Caco-2 (cell line): ENCODE data around the gene WNK1. TPM values are rescaled to one million over a fixed set of nuclear protein-coding genes. Genes with fewer than 3 reads are reported as not detected.

Experiments used
- BruUV-seq: library from RNA; stranded (reverse); fragments of 400-500 nt; replicated peaks from 2 replicates; lab custom pipeline; 2021; lab: Mats Ljungman, UMichigan
- CTCF ChIA-PET: fragments of 300-600 bp; sonication (Branson Sonifier 250); formaldehyde crosslinking; loops from one replicate; lab custom pipeline; 2022; ENCODE audit warnings: antibody characterized with exemption; lab: Charles Lee
- POLR2A ChIA-PET: fragments of 300-600 bp; sonication (Branson Sonifier 250); formaldehyde crosslinking; loops from one replicate; lab custom pipeline; 2022; ENCODE audit warnings: antibody characterized with exemption; lab: Charles Lee
- DNase-seq, 2 experiments: peaks; one replicate each; pipeline versions ENCODE4 v3.0.0 to v3.0.0-alpha.2; 2020 to 2022
- H3K27me3 ChIP-seq: replicated peaks from 2 replicates; pipeline ENCODE4 v1.6.0; 2011; ENCODE audit warnings: low read length; ENCODE audit not compliant: control insufficient read depth, insufficient read depth
- H3K36me3 ChIP-seq: 2 replicates; pipeline ENCODE4 v1.5.1; 2011; ENCODE audit warnings: low read length; ENCODE audit not compliant: control insufficient read depth, insufficient read depth
- H3K4me1 ChIP-seq: fragments of 250-450 bp; sonication (Bioruptor Pico); 2 replicates; pipeline ENCODE4 v1.5.1; 2020; ENCODE audit warnings: mild to moderate bottlenecking
- H3K4me3 ChIP-seq: 2 replicates; pipeline ENCODE4 v1.5.1; 2011; ENCODE audit warnings: low read depth, mild to moderate bottlenecking, control low read depth, low read length
- H3K9me3 ChIP-seq: fragments of 250-450 bp; sonication (Bioruptor Pico); 2 replicates; pipeline ENCODE4 v1.5.1; 2020; ENCODE audit warnings: mild to moderate bottlenecking, moderate library complexity
- H3K27ac Mint-ChIP-seq: one replicate; pipeline ENCODE4 v1.8.0; 2022; ENCODE audit warnings: mixed read lengths; ENCODE audit not compliant: unreplicated experiment
- H3K27me3 Mint-ChIP-seq: one replicate; pipeline ENCODE4 v1.8.0; 2022; ENCODE audit warnings: mixed read lengths; ENCODE audit not compliant: insufficient read depth, unreplicated experiment
- H3K36me3 Mint-ChIP-seq: one replicate; pipeline ENCODE4 v1.8.0; 2022; ENCODE audit warnings: mild to moderate bottlenecking, mixed read lengths; ENCODE audit not compliant: insufficient read depth, unreplicated experiment
- H3K4me1 Mint-ChIP-seq: one replicate; pipeline ENCODE4 v1.8.0; 2022; ENCODE audit warnings: low read depth, mixed read lengths; ENCODE audit not compliant: unreplicated experiment
- H3K4me3 Mint-ChIP-seq: one replicate; pipeline ENCODE4 v1.8.0; 2022; ENCODE audit warnings: mild to moderate bottlenecking, moderate library complexity, mixed read lengths; ENCODE audit not compliant: unreplicated experiment
- H3K9me3 Mint-ChIP-seq: one replicate; pipeline ENCODE4 v1.8.0; 2022; ENCODE audit warnings: mixed read lengths; ENCODE audit not compliant: unreplicated experiment
- CTCF ChIP-seq, 2 experiments: fragments of 200-600 bp in 1 of 2; IDR thresholded peaks; 1 replicate in 1 of 2; 2 replicates in 1 of 2; pipeline versions ENCODE4 v1.5.1 to v1.8.0; 2011 to 2022; ENCODE audit warnings: antibody characterized with exemption in 1 of 2, control low read depth in 1 of 2, inconsistent platforms in 1 of 2, low read depth in 1 of 2, low read length in 1 of 2, mild to moderate bottlenecking in 1 of 2, moderate library complexity in 1 of 2; ENCODE audit not compliant: insufficient read depth in 1 of 2, severe bottlenecking in 1 of 2, unreplicated experiment in 1 of 2
- intact Hi-C: fragments of 100-400 bp; cut with micrococcal nuclease; formaldehyde crosslinking; loops from one replicate; pipeline ENCODE4 v1.10.0; 2022; ENCODE audit not compliant: unreplicated experiment
- total RNA-seq: library from RNA; stranded (reverse); gene quantifications from 2 replicates; pipeline ENCODE4 v1.2.3, GENCODE V29; 2022

WNK1 gene
- total RNA-seq, 1 experiment from 2014 or later, result 224 TPM

- Mint-ChIP-seq H3K36me3 (peaks cover 12% of the 10 kb centered on the region), H3K9me3 (peaks cover 8% of the 10 kb centered on the region)
- POLR2A ChIA-PET, result no interaction called here
Observed at GRCh38 chr12:851343-851742, 99.0 kb downstream of the WNK1 start.

GRCh38 chr12:851913-852312 is 99.5 kb downstream of the WNK1 start:
- no peaks in the 10 kb centered on the region for H3K9me3 ChIP-seq
- Mint-ChIP-seq H3K9me3 (peaks cover 8% of the 10 kb centered on the region), H3K27me3 (no peaks in the 10 kb centered on the region), H3K27ac (no peak overlapping the region), H3K4me1 (no peaks in the 10 kb centered on the region), H3K4me3 (no peak overlapping the region), H3K36me3 (peaks cover 16% of the 10 kb centered on the region)
- no TSS peak for BruUV-seq
- H3K4me3 ChIP-seq, result no peak overlapping the region
- no peaks in the 10 kb centered on the region for H3K27me3 ChIP-seq
- no peak for DNase-seq
- no peak for TF ChIP-seq CTCF (IDR thresholded peaks at IDR 0.05; ENCODE audit: insufficient read depth in 1 of 2, low read depth in 1 of 2, low read length in 1 of 2, severe bottlenecking in 1 of 2, unreplicated experiment in 1 of 2)
- intact Hi-C loops, result no loop called here
- ChIA-PET CTCF (no interaction called here), POLR2A (no interaction called here)
- no peaks in the 10 kb centered on the region; the same call in 1 of the 2 replicates for H3K36me3 ChIP-seq
- no peaks in the 10 kb centered on the region for H3K4me1 ChIP-seq

More at GRCh38 chr12:851343-851742, 99.0 kb downstream of the WNK1 start:
- H3K4me3 ChIP-seq, result no peak overlapping the region
- H3K4me3 Mint-ChIP-seq, result no peak overlapping the region
- intact Hi-C loops, result no loop called here
- H3K4me1 Mint-ChIP-seq, result no peaks in the 10 kb centered on the region
- no peak for DNase-seq
- no peaks in the 10 kb centered on the region; the same call in 1 of the 2 replicates for H3K36me3 ChIP-seq
- H3K9me3 ChIP-seq, result no peaks in the 10 kb centered on the region
- no peak for TF ChIP-seq CTCF (IDR thresholded peaks at IDR 0.05; ENCODE audit: insufficient read depth in 1 of 2, low read depth in 1 of 2, low read length in 1 of 2, severe bottlenecking in 1 of 2, unreplicated experiment in 1 of 2)
- no peaks in the 10 kb centered on the region for H3K27me3 Mint-ChIP-seq
- H3K27ac Mint-ChIP-seq, result no peak overlapping the region
- no peaks in the 10 kb centered on the region for H3K27me3 ChIP-seq
- H3K4me1 ChIP-seq, result no peaks in the 10 kb centered on the region
- CTCF ChIA-PET, result no interaction called here
- no TSS peak for BruUV-seq

GRCh38 chr12:852864-853263 is 100.5 kb downstream of the WNK1 start:
- Mint-ChIP-seq H3K27me3 (no peaks in the 10 kb centered on the region), H3K4me1 (peaks cover 7% of the 10 kb centered on the region), H3K4me3 (no peak overlapping the region), H3K27ac (no peak overlapping the region), H3K9me3 (peaks cover 8% of the 10 kb centered on the region), H3K36me3 (peaks cover 25% of the 10 kb centered on the region)
- Histone ChIP-seq H3K36me3 (no peaks in the 10 kb centered on the region; the same call in 1 of the 2 replicates), H3K9me3 (no peaks in the 10 kb centered on the region), H3K27me3 (no peaks in the 10 kb centered on the region), H3K4me3 (no peak overlapping the region), H3K4me1 (no peaks in the 10 kb centered on the region)
- POLR2A ChIA-PET, result no interaction called here
- intact Hi-C loops, result no loop called here
- BruUV-seq, result no TSS peak
- no peak for DNase-seq
- no peak for TF ChIP-seq CTCF (IDR thresholded peaks at IDR 0.05; ENCODE audit: insufficient read depth in 1 of 2, low read depth in 1 of 2, low read length in 1 of 2, severe bottlenecking in 1 of 2, unreplicated experiment in 1 of 2)
- CTCF ChIA-PET, result no interaction called here
